Lower leg skin (tissue), 3 donors: ENCODE measurements around the gene MRPS11.

Experiments used
- CTCF ChIP-seq, 3 donors: fragments of 450-650 bp; IDR thresholded peaks; one replicate each; pipeline ENCODE4 v1.5.1; 2016; ENCODE audit warnings: antibody characterized with exemption in 3 of 3, mild to moderate bottlenecking in 3 of 3, moderate library complexity in 2 of 3
- POLR2A ChIP-seq, 2 donors: fragments of 450-650 bp; IDR thresholded peaks; one replicate each; pipeline ENCODE4 v1.6.1; 2016 to 2017; ENCODE audit warnings: antibody characterized with exemption in 2 of 2, mild to moderate bottlenecking in 1 of 2, moderate library complexity in 1 of 2

- TF ChIP-seq CTCF (IDR thresholded peaks at IDR 0.05) (no peak), POLR2A (IDR thresholded peaks at IDR 0.05) (no peak)
Measured at GRCh38 chr15:88426304-88426703, 41.2 kb upstream of the MRPS11 start.
